Keratinocyte (primary cell): ENCODE results near the gene TMEM147. TPM values are rescaled to one million over a fixed set of nuclear protein-coding genes. Genes with fewer than 3 reads are reported as not detected.

ENCODE experiments used
- DNase-seq: peaks from one replicate; pipeline ENCODE4 v3.0.0-alpha.2; 2011; ENCODE audit warnings: low read depth, missing footprints, low spot score
- FAIRE-seq: peaks from 2 replicates; lab custom pipeline; 2011; peaks lifted over from hg19 to GRCh38; lab: Jason Lieb, UNC
- H2AFZ ChIP-seq: 2 replicates; pipeline ENCODE4 v1.6.0; 2012; ENCODE audit warnings: low read length, control low read depth, inconsistent platforms; ENCODE audit not compliant: control insufficient read depth
- H3K27ac ChIP-seq: 2 replicates; pipeline ENCODE4 v1.5.1; 2011; ENCODE audit warnings: low read length; ENCODE audit not compliant: control insufficient read depth, insufficient read depth
- H3K27me3 ChIP-seq: 3 replicates; pipeline ENCODE4 v1.6.0; 2011; ENCODE audit warnings: low read length; ENCODE audit not compliant: control insufficient read depth, insufficient read depth; ENCODE audit errors: extremely low read depth
- H3K36me3 ChIP-seq, 2 experiments: 2 replicates in 1 of 2; 3 replicates in 1 of 2; pipeline ENCODE4 v1.5.1; 2011; ENCODE audit warnings: low read length in 2 of 2, mild to moderate bottlenecking in 1 of 2; ENCODE audit not compliant: control insufficient read depth in 2 of 2, insufficient read depth in 2 of 2; ENCODE audit errors: extremely low read depth in 1 of 2
- H3K4me1 ChIP-seq: 3 replicates; pipeline ENCODE4 v1.5.1; 2011; ENCODE audit warnings: low read length; ENCODE audit not compliant: control insufficient read depth, insufficient read depth; ENCODE audit errors: extremely low read depth
- H3K4me2 ChIP-seq: 3 replicates; pipeline ENCODE4 v1.6.0; 2011; ENCODE audit warnings: low read depth, low read length; ENCODE audit not compliant: control insufficient read depth, insufficient read depth; ENCODE audit errors: extremely low read depth
- H3K4me3 ChIP-seq, 3 experiments: fragments of 200-600 bp in 1 of 3; sonication (generic) in 1 of 3; 2 replicates in 2 of 3; 3 replicates in 1 of 3; pipeline ENCODE4 v1.5.1; 2011 to 2016; ENCODE audit warnings: low read length in 3 of 3, mild to moderate bottlenecking in 3 of 3, control low read depth in 2 of 3, inconsistent platforms in 1 of 3, low read depth in 1 of 3, mixed read lengths in 1 of 3, mixed run types in 1 of 3, moderate library complexity in 1 of 3; ENCODE audit not compliant: control insufficient read depth in 2 of 3, insufficient read depth in 2 of 3; ENCODE audit errors: extremely low read depth in 1 of 3
- H3K79me2 ChIP-seq: 2 replicates; pipeline ENCODE4 v1.6.0; 2012; ENCODE audit warnings: low read length; ENCODE audit not compliant: control insufficient read depth, insufficient read depth
- H3K9ac ChIP-seq: 3 replicates; pipeline ENCODE4 v1.6.0; 2011; ENCODE audit warnings: low read length; ENCODE audit not compliant: control insufficient read depth, insufficient read depth; ENCODE audit errors: extremely low read depth
- H3K9me1 ChIP-seq: 3 replicates; pipeline ENCODE4 v1.6.0; 2011; ENCODE audit warnings: low read length; ENCODE audit not compliant: control insufficient read depth, insufficient read depth; ENCODE audit errors: extremely low read depth
- H3K9me3 ChIP-seq: 2 replicates; pipeline ENCODE4 v1.5.1; 2012; ENCODE audit warnings: low read depth, low read length; ENCODE audit not compliant: control insufficient read depth
- H4K20me1 ChIP-seq: 3 replicates; pipeline ENCODE4 v1.6.0; 2011; ENCODE audit warnings: low read length; ENCODE audit not compliant: control insufficient read depth, insufficient read depth; ENCODE audit errors: extremely low read depth
- CTCF ChIP-seq, 3 experiments: IDR thresholded peaks in 1 of 3; conservative IDR thresholded peaks in 1 of 3; optimal IDR thresholded peaks in 1 of 3; 2 replicates in 2 of 3; 3 replicates in 1 of 3; pipeline versions ENCODE3 to v1.5.1; 2011; ENCODE audit warnings: low read length in 3 of 3, mild to moderate bottlenecking in 3 of 3, moderate library complexity in 2 of 3, control low read depth in 1 of 3, inconsistent platforms in 1 of 3; ENCODE audit not compliant: insufficient read depth in 2 of 3; ENCODE audit errors: extremely low read depth in 1 of 3
- EZH2 ChIP-seq: IDR thresholded peaks from one replicate; pipeline ENCODE4 v1.6.1; 2012; ENCODE audit warnings: inconsistent platforms, mild to moderate bottlenecking, low read length, moderate library complexity
- dilution Hi-C: fragments of 300-500 bp; cut with MboI; formaldehyde crosslinking; loops from one replicate; pipeline ENCODE4 v1.7.0; 2020; ENCODE audit warnings: low sequenced_read_pairs; ENCODE audit not compliant: extremely low pct_ligation_motif_present
- polyA plus RNA-seq, 5 experiments: library from polyadenylated mRNA; depleted of rRNA in 3 of 5; stranded (reverse) in 3 of 5; stranded (forward) in 1 of 5; unstranded in 1 of 5; fragments of >200 nt; gene quantifications; 1 replicate in 1 of 5; 2 replicates in 3 of 5; 3 replicates in 1 of 5; pipeline versions ENCODE4 v1.2.1 to v1.2.3, GENCODE V29; 2011 to 2012; ENCODE audit warnings: missing spikeins in 2 of 5, low read depth in 1 of 5, low replicate concordance in 1 of 5

Gene TMEM147
- polyA plus RNA-seq, 1 donor (not counting 4 experiments of a cell fraction or from before 2014, with no cell fraction given): 134 TPM

GRCh38 chr19:35502751-35503150, 42.7 kb upstream of the TMEM147 start:
- H3K4me2 ChIP-seq: no peak overlapping the region
- H3K9me3 ChIP-seq: no peaks in the 10 kb centered on the region
- peaks cover 11% of the 10 kb centered on the region for H3K4me1 ChIP-seq
- DNase-seq: no peak
- no peak overlapping the region for H3K27ac ChIP-seq
- no peak for FAIRE-seq
- no peaks in the 10 kb centered on the region for H3K9me1 ChIP-seq
- no peak for TF ChIP-seq EZH2
- TF ChIP-seq CTCF (optimal IDR thresholded peaks at IDR 0.05 in 1 of 3, IDR thresholded peaks at IDR 0.05 in 1 of 3, conservative IDR thresholded peaks at IDR 0.05 in 1 of 3; ENCODE audit: extremely low read depth in 1 of 3, insufficient read depth in 2 of 3, low read length in 3 of 3): no peak
- peaks cover 4% of the 10 kb centered on the region for H4K20me1 ChIP-seq
- no peak overlapping the region for H3K9ac ChIP-seq
- dilution Hi-C loops: no loop called here
- peaks cover 4% of the 10 kb centered on the region for H3K79me2 ChIP-seq
- H3K36me3 ChIP-seq: peaks cover 32 to 56% of the 10 kb centered on the region in 2 experiments
- H3K27me3 ChIP-seq: no peaks in the 10 kb centered on the region
- H2AFZ ChIP-seq: no peak overlapping the region
- H3K4me3 ChIP-seq: no peak overlapping the region

GRCh38 chr19:35506011-35506410, 39.4 kb upstream of the TMEM147 start:
- H4K20me1 ChIP-seq: no peaks in the 10 kb centered on the region
- no peak overlapping the region for H2AFZ ChIP-seq
- FAIRE-seq: no peak
- no peak overlapping the region for H3K4me2 ChIP-seq
- no peaks in the 10 kb centered on the region for H3K9me1 ChIP-seq
- peaks cover 21% of the 10 kb centered on the region for H3K79me2 ChIP-seq
- H3K9ac ChIP-seq: no peak overlapping the region
- H3K27ac ChIP-seq: no peak overlapping the region
- no peaks in the 10 kb centered on the region for H3K27me3 ChIP-seq
- H3K4me3 ChIP-seq: no peak overlapping the region
- dilution Hi-C loops: no loop called here
- TF ChIP-seq CTCF (optimal IDR thresholded peaks at IDR 0.05 in 1 of 3, IDR thresholded peaks at IDR 0.05 in 1 of 3, conservative IDR thresholded peaks at IDR 0.05 in 1 of 3; ENCODE audit: extremely low read depth in 1 of 3, insufficient read depth in 2 of 3, low read length in 3 of 3) (no peak), EZH2 (no peak)
- DNase-seq: no peak
- H3K36me3 ChIP-seq: peaks cover 17 to 36% of the 10 kb centered on the region in 2 experiments
- no peaks in the 10 kb centered on the region for H3K9me3 ChIP-seq
- H3K4me1 ChIP-seq: peaks cover 23% of the 10 kb centered on the region
